ENCODE results near the gene DVL1. TPM values are rescaled to one million over a fixed set of nuclear protein-coding genes. Genes with fewer than 3 reads are reported as not detected.
A peak's percentile ranks its signal among the peaks of the same experiment; 100 is the strongest.

The DVL1 gene
- total and polyA plus RNA-seq, 9 of the 15 experiments (the other 6 are each of a cell fraction or from before 2014, with no cell fraction given), result 0.62 to 135 (median 24.3) TPM

- TF ChIP-seq TGIF2 (CRISPR knock-in tag; IDR thresholded peaks at IDR 0.05) (no peak), ZNF518B (CRISPR knock-in tag; IDR thresholded peaks at IDR 0.05) (no peak), ZNF140 (CRISPR knock-in tag; IDR thresholded peaks at IDR 0.05) (no peak), IRF9 (tag; IDR thresholded peaks at IDR 0.05) (no peak), SUPT5H (IDR thresholded peaks at IDR 0.05) (no peak), ZNF696 (CRISPR knock-in tag; conservative IDR thresholded peaks at IDR 0.05) (no peak), TAF9B (IDR thresholded peaks at IDR 0.05; ENCODE audit: partially characterized antibody) (no peak), HEY1 (CRISPR knock-in tag; IDR thresholded peaks at IDR 0.05; ENCODE audit: borderline replicate concordance) (no peak), MITF (IDR thresholded peaks at IDR 0.05) (no peak), CBX3 (IDR thresholded peaks at IDR 0.05; ENCODE audit: borderline replicate concordance in 1 of 2, low read length in 2 of 2) (no peak), ZNF644 (tag; IDR thresholded peaks at IDR 0.05; ENCODE audit: low read depth) (no peak), ZKSCAN1 (IDR thresholded peaks at IDR 0.05; ENCODE audit: low read depth, low read length) (0 out of 2 replicates have a peak, but pooled peaks have one; percentile 9), FOXJ2 (tag; IDR thresholded peaks at IDR 0.05) (no peak), ZBTB34 (CRISPR knock-in tag; IDR thresholded peaks at IDR 0.05) (no peak)
- TF ChIP-seq, protein P1, sequence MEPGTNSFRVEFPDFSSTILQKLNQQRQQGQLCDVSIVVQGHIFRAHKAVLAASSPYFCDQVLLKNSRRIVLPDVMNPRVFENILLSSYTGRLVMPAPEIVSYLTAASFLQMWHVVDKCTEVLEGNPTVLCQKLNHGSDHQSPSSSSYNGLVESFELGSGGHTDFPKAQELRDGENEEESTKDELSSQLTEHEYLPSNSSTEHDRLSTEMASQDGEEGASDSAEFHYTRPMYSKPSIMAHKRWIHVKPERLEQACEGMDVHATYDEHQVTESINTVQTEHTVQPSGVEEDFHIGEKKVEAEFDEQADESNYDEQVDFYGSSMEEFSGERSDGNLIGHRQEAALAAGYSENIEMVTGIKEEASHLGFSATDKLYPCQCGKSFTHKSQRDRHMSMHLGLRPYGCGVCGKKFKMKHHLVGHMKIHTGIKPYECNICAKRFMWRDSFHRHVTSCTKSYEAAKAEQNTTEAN (CRISPR knock-in tag; IDR thresholded peaks at IDR 0.05), result no peak
- TF ChIP-seq, protein P2, sequence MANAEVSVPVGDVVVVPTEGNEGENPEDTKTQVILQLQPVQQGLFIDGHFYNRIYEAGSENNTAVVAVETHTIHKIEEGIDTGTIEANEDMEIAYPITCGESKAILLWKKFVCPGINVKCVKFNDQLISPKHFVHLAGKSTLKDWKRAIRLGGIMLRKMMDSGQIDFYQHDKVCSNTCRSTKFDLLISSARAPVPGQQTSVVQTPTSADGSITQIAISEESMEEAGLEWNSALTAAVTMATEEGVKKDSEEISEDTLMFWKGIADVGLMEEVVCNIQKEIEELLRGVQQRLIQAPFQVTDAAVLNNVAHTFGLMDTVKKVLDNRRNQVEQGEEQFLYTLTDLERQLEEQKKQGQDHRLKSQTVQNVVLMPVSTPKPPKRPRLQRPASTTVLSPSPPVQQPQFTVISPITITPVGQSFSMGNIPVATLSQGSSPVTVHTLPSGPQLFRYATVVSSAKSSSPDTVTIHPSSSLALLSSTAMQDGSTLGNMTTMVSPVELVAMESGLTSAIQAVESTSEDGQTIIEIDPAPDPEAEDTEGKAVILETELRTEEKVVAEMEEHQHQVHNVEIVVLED (CRISPR knock-in tag; IDR thresholded peaks at IDR 0.05), result peak; percentile 85
Observed at GRCh38 chr1:1349256-1350012, at the start of gene DVL1 (continued).
